Stimulated activated CD4-positive, alpha-beta T cell treated with anti-CD3 and anti-CD28 coated beads, Interleukin-4, amount 100 ng/mL, for 24 hours (primary cell): Measurements from ENCODE around the gene ADAMTS14.

Source experiments
- DNase-seq: peaks from one replicate; pipeline ENCODE4 v3.0.0-alpha.2; 2020

The ADAMTS14 gene

GRCh38 chr10:70699063-70699658, 26.9 kb downstream of the ADAMTS14 start:
- DNase-seq, result no peak

- DNase-seq, result no peak
Measured at GRCh38 chr10:70699659-70700174, 27.4 kb downstream of the ADAMTS14 start.

- DNase-seq, result no peak
Measured at GRCh38 chr10:70702190-70702763, 30.0 kb downstream of the ADAMTS14 start.

- DNase-seq, result no peak
Measured at GRCh38 chr10:70704211-70704610, 31.9 kb downstream of the ADAMTS14 start.

GRCh38 chr10:70705121-70705861, 33.0 kb downstream of the ADAMTS14 start:
- DNase-seq, result no peak

GRCh38 chr10:70711177-70711576, 38.9 kb downstream of the ADAMTS14 start:
- no peak for DNase-seq

GRCh38 chr10:70711911-70712310, 39.6 kb downstream of the ADAMTS14 start:
- DNase-seq, result no peak

- no peak for DNase-seq
Measured at GRCh38 chr10:70714245-70714644, 41.9 kb downstream of the ADAMTS14 start.

- no peak for DNase-seq
Measured at GRCh38 chr10:70714951-70715350, 42.6 kb downstream of the ADAMTS14 start.

- no peak for DNase-seq
Measured at GRCh38 chr10:70715853-70716795, 43.8 kb downstream of the ADAMTS14 start.

GRCh38 chr10:70722820-70723424, 50.6 kb downstream of the ADAMTS14 start:
- no peak for DNase-seq

GRCh38 chr10:70723771-70724170, 51.5 kb downstream of the ADAMTS14 start:
- no peak for DNase-seq

- DNase-seq, result no peak
Measured at GRCh38 chr10:70726909-70727495, 54.7 kb downstream of the ADAMTS14 start.

GRCh38 chr10:70728328-70728727, 56.0 kb downstream of the ADAMTS14 start:
- DNase-seq, result no peak

GRCh38 chr10:70729763-70730357, 57.6 kb downstream of the ADAMTS14 start:
- no peak for DNase-seq

GRCh38 chr10:70730955-70731354, 58.6 kb downstream of the ADAMTS14 start:
- DNase-seq, result no peak

- no peak for DNase-seq
Measured at GRCh38 chr10:70732569-70732968, 60.3 kb downstream of the ADAMTS14 start.

GRCh38 chr10:70733051-70733450, 60.7 kb downstream of the ADAMTS14 start:
- DNase-seq, result no peak

GRCh38 chr10:70735161-70735560, 62.9 kb downstream of the ADAMTS14 start:
- DNase-seq, result no peak

GRCh38 chr10:70736525-70736924, 64.2 kb downstream of the ADAMTS14 start:
- DNase-seq, result no peak

- DNase-seq, result no peak
Measured at GRCh38 chr10:70737250-70737649, 64.9 kb downstream of the ADAMTS14 start.
